Prostate gland (tissue), 2 donors: ENCODE measurements around the gene CEBPE. TPM values are rescaled to one million over a fixed set of nuclear protein-coding genes. Genes with fewer than 3 reads are reported as not detected.

ENCODE experiments used
- DNase-seq: peaks from one replicate; pipeline ENCODE4 v3.0.0-alpha.2; 2019; ENCODE audit warnings: low spot score
- H3K27ac ChIP-seq, 2 donors: fragments of 200-600 bp; sonication (generic); 2 replicates each; pipeline ENCODE4 v1.5.1; 2017 to 2019
- H3K27me3 ChIP-seq: fragments of 200-600 bp; sonication (generic); replicated peaks from 2 replicates; pipeline ENCODE4 v1.5.1; 2019; ENCODE audit not compliant: insufficient read depth
- H3K36me3 ChIP-seq, 2 donors: fragments of 200-600 bp; sonication (generic); 1 replicate in 1 of 2; 2 replicates in 1 of 2; pipeline versions ENCODE4 v1.5.1 to v1.8.1; 2017 to 2019
- H3K4me1 ChIP-seq: fragments of 200-600 bp; sonication (generic); replicated peaks from 2 replicates; pipeline ENCODE4 v1.5.1; 2019
- H3K4me3 ChIP-seq, 2 donors: fragments of 200-600 bp; sonication (generic); 2 replicates each; pipeline ENCODE4 v1.5.1; 2017 to 2019
- H3K9me3 ChIP-seq: fragments of 200-600 bp; sonication (generic); 2 replicates; pipeline ENCODE4 v1.5.1; 2017
- POLR2A ChIP-seq: fragments of 450-650 bp; IDR thresholded peaks from one replicate; pipeline ENCODE4 v1.6.1; 2016; ENCODE audit warnings: antibody characterized with exemption, mild to moderate bottlenecking
- POLR2AphosphoS5 ChIP-seq: sonication (generic); formaldehyde crosslinking; IDR thresholded peaks from one replicate; pipeline ENCODE4 v1.6.1; 2017; ENCODE audit warnings: antibody characterized with exemption
- WGBS: methylation state at CpG from one replicate; pipeline ENCODE4 v1.1.5; 2018; 5-methylcytosine and 5-hydroxymethylcytosine counted together
- intact Hi-C: fragments of 100-400 bp; cut with DNase I; formaldehyde crosslinking; loops from one replicate; pipeline ENCODE4 v1.14.2; 2022
- total RNA-seq, 2 donors: library from RNA; depleted of rRNA; stranded (reverse); fragments of >200 nt; gene quantifications; one replicate each; pipeline ENCODE4 v1.1.0, GENCODE V29; 2016
- TF ChIP-seq, protein P1 (sequence below), 4 experiments: fragments of 200-600 bp in 2 of 4; fragments of 450-650 bp in 2 of 4; sonication (generic) in 2 of 4; IDR thresholded peaks; 1 replicate in 3 of 4; 2 replicates in 1 of 4; pipeline ENCODE4 v1.5.1; 2016 to 2019; ENCODE audit warnings: antibody characterized with exemption in 4 of 4, mild to moderate bottlenecking in 2 of 4, moderate library complexity in 2 of 4

The CEBPE gene
- total RNA-seq, 2 donors from 2014 or later, result not detected

DNA sequence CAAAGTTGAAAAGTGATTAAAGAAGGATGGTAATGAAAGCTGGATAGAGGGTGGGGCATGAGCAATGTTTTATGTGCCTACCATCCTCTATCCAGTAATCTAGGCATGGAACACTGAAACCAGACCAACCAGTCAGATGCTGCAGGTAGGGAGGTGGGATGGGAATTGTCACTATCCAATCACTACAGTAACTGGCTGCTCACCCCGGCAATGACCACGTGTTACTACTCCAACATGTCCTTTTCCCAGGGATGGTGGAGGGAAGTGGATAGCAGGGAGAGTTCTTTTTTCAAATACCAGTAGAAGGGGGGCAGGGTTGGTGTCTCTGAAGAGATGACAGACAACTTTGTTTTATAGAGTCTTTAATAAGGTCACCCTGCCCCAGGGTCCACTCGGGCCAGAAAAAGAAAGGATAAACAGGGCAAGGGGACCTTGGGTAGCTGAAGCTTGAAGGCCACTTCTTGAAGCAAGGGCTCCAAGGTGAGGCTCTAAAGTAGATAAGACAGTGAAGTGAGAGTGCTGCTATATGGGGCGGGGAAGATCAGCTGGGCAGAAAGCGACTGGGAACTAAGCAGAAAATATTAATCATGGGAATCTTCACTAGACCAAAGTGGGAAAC lies 47.0 kb downstream of the CEBPE start:
- Histone ChIP-seq H3K9me3 (no peaks in the 10 kb centered on the region), H3K36me3 (peaks cover 6 to 13% of the 10 kb centered on the region in 2 donors), H3K27me3 (no peaks in the 10 kb centered on the region), H3K4me1 (peaks cover 25% of the 10 kb centered on the region), H3K27ac (peak overlapping the region; percentile 80 to 81), H3K4me3 (peak overlapping the region; percentile 44 to 55)
- TF ChIP-seq POLR2AphosphoS5, result peak; percentile 39
- TF ChIP-seq, protein P1, sequence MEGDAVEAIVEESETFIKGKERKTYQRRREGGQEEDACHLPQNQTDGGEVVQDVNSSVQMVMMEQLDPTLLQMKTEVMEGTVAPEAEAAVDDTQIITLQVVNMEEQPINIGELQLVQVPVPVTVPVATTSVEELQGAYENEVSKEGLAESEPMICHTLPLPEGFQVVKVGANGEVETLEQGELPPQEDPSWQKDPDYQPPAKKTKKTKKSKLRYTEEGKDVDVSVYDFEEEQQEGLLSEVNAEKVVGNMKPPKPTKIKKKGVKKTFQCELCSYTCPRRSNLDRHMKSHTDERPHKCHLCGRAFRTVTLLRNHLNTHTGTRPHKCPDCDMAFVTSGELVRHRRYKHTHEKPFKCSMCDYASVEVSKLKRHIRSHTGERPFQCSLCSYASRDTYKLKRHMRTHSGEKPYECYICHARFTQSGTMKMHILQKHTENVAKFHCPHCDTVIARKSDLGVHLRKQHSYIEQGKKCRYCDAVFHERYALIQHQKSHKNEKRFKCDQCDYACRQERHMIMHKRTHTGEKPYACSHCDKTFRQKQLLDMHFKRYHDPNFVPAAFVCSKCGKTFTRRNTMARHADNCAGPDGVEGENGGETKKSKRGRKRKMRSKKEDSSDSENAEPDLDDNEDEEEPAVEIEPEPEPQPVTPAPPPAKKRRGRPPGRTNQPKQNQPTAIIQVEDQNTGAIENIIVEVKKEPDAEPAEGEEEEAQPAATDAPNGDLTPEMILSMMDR (IDR thresholded peaks at IDR 0.05), result no peak
- DNase-seq, result peak; percentile 59
- intact Hi-C loops, result no loop called here
- 37% methylated on average over 5 of the region's 5 CpGs for WGBS

DNA sequence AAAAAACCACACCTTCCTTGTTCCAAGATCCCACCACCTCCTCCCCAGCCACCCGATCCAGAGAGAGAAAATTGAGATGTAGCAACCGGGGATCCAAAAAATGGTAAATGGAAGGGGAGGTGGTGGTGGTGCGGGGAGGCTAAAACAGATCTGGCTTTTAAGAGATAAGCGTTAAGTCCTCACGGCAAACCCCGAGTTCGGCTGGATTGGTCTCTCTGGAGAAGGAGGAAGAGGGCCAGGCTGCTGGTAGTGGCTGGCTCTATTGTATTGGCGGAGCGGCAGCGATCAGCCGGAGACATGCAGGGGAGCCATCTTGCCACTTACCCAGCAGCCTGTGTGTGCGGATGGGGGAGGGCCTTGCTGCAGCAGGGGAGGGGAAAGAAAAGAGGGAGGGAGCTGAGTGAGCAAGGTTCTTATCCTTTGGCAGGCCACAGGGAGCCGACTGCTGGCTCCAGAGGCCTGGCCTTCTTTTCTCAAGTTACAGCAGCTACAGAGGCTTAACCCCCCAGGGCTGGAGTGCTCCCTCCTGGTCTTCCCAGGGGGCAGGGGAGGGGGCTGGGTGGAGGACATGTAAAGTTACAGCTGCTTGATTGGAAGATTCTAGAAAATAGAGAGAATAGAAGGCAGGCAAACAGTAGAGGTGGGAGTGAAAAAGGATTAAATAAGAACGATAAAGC lies 47.7 kb downstream of the CEBPE start:
- TF ChIP-seq POLR2A (peak; percentile 51), POLR2AphosphoS5 (peak; percentile 86)
- TF ChIP-seq, protein P1 (IDR thresholded peaks at IDR 0.05), result peak in 1 of 4 experiments; percentile 18
- H3K27me3 ChIP-seq, result no peaks in the 10 kb centered on the region
- peak; percentile 82 for DNase-seq
- intact Hi-C loops, result no loop called here
- peak overlapping the region; percentile 44 to 55 for H3K4me3 ChIP-seq
- 1% methylated on average over 14 of the region's 14 CpGs for WGBS
- no peaks in the 10 kb centered on the region for H3K9me3 ChIP-seq
- H3K27ac ChIP-seq, result peak overlapping the region; percentile 80 to 81
- H3K36me3 ChIP-seq, result peaks cover 6 to 13% of the 10 kb centered on the region in 2 donors
- H3K4me1 ChIP-seq, result peaks cover 25% of the 10 kb centered on the region

DNA sequence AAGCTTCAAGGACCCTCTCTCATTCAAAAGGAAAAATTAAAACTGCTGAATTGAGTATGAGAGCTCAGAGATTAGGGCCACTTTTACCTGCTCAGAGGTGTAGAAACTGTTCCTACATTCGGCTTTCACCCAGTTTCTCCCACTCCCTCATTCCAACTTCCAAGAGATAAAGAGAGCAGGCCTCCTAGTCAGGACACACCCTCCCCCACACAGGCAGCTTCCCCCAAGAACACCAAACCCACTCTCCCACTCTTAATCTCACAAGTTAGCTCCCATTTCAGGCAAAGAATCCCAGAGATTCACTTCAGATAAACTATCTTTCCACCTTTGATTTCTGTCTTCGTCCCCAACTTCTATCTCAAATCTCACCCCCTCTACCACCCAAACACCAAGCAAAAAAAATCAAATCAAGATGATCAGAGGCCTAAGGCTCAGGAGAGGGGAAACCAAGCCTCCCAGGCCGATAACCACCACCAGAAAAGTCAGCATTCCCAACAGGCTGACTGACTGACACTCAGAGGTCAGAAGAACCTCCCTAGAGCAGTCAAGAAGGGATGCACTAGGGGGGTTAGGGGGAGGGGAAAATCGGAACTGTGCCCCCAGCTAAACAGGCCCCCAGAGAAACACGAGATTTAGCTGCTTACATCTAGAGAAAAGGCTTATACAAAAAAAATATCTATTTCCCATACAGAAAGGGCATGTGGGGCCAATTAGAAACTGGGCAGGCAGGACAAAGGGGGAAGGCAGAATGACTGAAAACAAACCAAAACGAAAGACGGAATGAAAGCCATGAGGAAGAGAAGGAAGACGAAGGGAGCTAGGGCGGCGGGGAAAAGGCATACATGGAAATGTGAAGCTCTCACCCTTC lies 48.6 kb downstream of the CEBPE start:
- 9% methylated on average over 10 of the region's 10 CpGs for WGBS
- TF ChIP-seq POLR2AphosphoS5 (no peak), POLR2A (no peak)
- TF ChIP-seq, protein P1 (IDR thresholded peaks at IDR 0.05), result no peak
- intact Hi-C loops, result no loop called here
- peaks cover 6 to 8% of the 10 kb centered on the region in 2 donors for H3K36me3 ChIP-seq
- peak overlapping the region; percentile 80 to 81 for H3K27ac ChIP-seq
- peaks cover 25% of the 10 kb centered on the region for H3K4me1 ChIP-seq
- H3K4me3 ChIP-seq, result peak overlapping the region; percentile 44 to 55
- no peaks in the 10 kb centered on the region for H3K9me3 ChIP-seq
- H3K27me3 ChIP-seq, result no peaks in the 10 kb centered on the region
- DNase-seq, result no peak

DNA sequence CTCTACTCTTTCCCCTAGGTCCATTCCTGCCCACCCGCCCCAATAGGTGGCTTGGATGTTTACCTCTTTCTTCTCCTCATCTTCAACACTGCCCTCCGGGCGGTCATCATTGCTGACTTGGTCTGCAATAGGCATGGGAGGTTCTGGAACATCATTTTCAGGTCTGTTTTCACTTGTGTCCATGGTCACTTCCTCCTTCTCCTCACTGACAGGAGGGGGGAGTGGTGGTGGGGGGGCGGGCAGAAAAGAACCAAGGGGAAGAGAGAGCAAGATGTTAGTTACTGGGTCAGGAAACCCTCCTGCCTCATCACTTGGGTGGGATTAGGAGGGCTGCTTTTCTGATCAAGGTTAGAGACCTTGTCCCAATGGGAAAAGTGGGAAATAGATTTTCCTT lies 49.6 kb downstream of the CEBPE start:
- no peaks in the 10 kb centered on the region for H3K9me3 ChIP-seq
- H3K4me3 ChIP-seq, result no peak overlapping the region
- no peak for TF ChIP-seq POLR2A
- no peak for TF ChIP-seq POLR2AphosphoS5
- TF ChIP-seq, protein P1 (IDR thresholded peaks at IDR 0.05), result no peak
- WGBS, result 85% methylated on average over 4 of the region's 4 CpGs
- H3K36me3 ChIP-seq, result peaks cover 6 to 10% of the 10 kb centered on the region in 2 donors
- peak overlapping the region in 1 of 2 donors; percentile 26 for H3K27ac ChIP-seq
- H3K27me3 ChIP-seq, result no peaks in the 10 kb centered on the region
- no peak for DNase-seq
- intact Hi-C loops, result no loop called here
- peaks cover 25% of the 10 kb centered on the region for H3K4me1 ChIP-seq
